HG03196 (cell line): ENCODE data around the gene USP49.

Experiments
- ATAC-seq: cut with Tn5 transposase; IDR thresholded peaks from one replicate; pipeline ENCODE4 v1.9.1; 2021; ENCODE audit not compliant: unreplicated experiment

The USP49 gene

DNA sequence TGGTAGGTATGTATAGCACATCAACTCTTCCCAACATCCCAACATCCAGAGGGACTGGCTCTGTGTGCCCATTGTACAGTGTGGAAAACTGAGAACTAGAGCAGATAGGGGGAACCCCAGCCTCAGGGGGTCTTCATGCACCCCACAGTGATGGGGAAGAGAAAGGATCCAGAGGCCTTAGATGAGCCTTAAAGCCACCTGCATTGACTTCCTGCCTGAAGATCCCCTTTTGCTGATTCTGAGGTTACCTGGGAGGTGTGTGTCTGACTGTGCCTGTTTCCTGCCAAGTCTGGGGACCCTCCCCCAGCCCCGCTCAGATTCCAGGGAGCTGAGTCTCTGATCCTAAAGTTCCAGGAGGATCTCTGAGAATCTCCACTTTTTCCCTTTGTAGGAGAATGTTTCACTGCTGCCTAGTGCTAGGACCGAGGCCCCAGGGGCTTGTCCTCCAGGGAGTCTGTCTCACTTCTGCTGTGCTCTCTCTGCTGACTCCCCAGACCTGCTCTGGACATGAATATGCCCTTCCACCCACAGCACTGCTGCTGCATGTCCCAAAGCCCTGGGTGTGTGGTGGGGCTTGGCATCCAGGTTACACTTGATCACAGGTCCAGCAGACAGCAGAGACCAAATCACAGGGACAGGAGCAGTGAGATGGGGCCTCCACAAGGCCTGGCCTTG is 135.1 kb downstream of the USP49 start:
- ATAC-seq: no peak

DNA sequence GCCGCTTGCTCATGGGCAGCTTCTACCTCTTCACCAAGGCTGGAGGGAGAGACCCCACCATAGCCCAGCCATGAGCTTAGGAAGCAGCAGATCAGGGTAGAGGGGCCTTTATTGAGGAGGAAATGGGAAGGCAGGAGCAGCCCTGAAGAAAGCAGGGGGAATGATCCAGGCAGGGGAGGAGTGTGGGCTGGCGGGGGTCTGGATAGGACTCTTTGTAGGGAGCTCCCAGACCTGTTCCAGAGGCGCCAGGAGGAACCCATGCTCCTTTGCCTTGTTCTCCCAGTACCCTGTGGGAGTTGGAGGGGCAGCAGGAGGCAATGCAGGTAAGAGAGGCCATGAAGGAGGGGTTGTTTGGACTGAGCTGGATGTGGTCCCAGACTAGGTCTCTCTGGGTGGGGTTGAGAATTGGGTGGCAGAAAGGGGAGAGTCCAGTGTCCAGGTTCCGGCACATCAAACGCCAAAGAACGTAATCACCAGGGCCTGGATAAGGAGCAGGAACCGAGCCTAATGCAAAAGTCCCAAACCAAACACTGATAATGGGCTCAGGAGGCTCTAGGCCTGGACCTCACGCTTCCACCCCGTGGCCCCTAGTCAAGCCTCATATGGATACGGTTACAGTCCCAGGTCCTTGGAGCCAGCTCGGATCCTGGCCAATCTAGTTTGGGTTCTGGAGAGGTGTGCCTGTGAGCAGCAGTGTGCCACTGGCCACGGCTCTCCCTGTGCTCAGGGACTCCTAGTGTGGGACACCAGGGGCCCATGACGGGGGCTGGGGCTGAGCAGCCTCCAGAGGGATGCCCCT is 135.9 kb downstream of the USP49 start:
- ATAC-seq: no peak

DNA sequence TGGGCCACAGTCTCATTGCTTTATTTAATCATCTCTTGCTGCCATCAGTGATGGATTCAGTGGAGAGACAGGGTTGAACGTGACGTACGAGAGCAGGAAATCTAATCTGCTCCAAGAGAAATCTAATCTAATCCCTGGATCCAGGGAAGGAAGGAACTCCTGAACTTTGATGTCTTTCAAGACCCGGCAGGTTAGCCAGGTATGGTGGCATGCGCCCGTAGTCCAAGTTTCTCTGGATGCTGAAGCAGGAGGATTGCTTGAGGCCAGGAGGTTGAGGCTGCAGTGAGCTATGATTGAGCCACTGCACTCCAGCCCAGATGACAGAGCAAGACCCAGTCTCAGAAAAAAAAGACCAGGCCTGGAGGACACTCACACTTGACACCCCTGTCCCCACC is 136.5 kb downstream of the USP49 start:
- no peak for ATAC-seq

DNA sequence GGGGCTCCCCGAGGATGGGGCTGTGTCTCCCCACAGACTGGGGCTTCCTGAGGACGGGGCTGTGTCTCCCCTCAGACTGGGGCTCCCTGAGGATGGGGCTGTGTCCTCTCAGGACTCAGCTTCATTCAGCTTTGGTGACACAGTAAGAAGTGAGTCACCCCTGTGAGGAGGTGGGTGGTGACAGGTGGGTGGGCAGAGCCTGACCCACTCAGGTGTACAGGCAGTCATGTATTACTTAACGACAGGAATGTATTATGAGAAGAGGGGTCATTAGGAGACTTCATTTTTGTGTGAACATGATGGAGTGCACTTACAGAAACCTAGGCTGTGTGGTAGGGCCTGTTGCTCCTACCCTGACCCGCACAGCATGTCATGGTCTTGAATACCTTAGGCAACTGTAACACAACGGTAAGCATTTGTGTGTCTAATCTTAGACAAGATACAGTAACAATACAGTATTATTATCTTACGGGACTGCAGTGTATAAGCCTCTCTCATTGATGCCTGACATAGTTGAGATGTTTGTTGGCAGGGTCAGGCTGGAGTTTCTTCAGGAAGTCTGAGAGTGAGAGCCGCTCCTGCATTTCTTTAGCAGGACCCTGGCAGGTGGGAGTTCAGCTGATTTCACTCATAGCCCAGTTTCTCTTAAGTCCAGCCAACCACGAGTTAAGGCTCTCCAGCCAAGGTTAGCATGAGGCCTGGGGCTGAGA is 137.1 kb downstream of the USP49 start:
- ATAC-seq: no peak

DNA sequence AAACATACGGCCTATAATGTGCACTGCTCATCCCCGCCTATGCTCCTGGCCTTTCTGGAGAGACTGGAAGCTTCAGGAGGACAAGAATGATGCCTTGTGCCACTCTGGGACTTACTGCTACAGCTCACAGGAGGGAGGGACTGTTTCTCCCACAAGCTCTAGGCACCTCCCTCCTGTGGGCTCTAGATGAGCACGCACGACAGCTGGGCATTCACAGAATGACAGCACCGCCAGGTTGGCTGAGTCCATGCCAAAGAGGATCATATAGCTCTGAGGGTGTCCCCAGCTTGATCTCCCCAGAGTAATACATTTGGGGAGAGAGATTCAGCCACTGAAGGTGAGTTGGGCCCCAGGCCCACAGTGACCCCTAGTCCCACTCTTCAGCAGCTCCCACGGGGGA is 137.9 kb downstream of the USP49 start:
- ATAC-seq: no peak

DNA sequence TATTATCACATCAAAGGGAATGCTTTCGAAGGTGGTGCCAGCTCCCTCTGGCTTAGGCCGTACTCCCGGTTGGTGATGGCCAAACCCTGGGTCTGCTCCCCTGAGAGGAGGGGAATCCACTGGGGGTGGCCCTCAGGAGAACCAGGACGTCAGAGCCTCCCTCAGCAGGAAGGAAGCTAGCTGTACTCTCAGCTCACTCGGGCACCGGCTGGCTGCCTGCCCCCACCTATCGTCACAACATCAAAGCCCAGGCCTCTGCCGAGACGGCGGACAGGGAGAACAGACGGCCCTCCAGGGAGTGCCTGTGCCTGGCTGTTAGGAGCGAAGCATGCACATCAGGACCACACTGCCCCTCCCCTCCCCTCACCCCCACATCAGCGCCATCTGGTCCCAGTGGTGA is 138.8 kb downstream of the USP49 start:
- no peak for ATAC-seq

DNA sequence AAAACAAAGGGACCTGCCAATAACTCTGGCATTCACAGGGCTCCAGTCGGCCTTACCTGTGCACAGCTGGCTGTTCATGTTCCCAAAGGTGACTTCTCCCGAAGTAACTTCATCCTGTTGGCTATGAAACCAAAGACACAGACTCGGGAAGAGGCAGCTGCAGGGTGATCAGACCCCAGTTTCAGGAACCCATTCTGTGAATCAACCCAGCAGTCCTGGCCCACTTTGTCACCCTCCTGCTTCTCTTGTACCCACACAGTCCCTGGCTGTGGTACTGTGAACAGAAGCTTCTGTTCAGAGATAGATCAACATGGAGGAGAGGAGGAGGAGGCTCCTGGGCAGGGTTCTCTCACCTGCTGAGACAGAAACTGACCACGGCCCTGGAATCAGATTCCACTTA is 139.3 kb downstream of the USP49 start:
- ATAC-seq: no peak

DNA sequence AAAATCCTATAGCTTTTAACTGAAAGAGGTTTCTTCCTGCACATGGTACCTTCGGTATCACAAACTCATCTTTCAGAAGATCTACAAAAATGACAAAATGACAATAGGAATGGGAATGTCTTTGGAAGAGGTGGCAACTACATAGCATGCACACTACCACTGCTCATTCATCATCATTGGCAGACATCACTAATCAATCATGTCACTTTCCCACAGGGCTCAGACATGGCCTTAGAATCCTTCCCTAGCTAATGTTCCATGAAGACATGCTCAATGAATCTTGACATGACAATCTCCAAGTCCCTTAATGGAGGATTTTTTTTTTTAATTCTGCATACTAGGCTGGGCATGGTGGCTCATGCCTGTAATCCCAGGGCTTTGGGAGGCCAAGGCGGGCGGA is 144.8 kb downstream of the USP49 start:
- no peak for ATAC-seq

DNA sequence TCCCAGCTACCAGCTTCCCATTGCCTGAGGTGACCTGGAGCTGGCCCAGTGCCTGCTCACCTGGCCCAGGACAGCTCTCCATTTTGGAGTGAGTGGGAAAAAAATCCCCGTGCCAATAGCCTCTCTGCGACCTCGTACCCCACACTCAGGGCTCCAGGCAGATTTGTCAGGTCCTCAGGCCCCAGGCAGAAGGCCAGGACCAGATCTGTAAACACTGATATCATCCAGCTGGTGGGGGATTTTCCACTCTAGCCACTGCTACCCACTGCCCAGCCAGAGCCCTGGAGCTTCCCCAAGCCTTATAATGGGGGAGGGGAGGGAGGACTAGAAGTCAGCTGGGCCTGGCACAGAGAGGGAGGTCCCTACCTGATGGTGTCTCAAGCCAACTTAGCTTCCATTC is 146.6 kb downstream of the USP49 start:
- no peak for ATAC-seq

DNA sequence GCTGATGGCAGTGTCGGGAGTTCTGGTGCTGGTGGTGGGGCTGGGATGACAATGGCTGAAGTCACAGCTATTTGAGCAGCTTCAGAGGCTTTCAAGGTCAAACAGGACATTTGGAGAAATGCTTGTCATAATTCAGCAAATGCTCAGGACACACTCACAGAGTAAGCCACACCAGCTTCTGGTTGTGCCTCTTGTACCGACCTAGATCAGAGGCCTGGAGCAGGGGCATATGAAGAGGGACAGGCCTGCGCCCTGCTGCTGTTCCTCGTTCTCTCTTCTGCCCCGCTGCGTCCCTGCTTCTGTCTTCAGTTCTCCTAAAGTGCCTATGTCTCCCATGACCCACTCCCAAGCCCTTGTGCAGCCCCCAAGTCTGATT is 147.1 kb downstream of the USP49 start:
- no peak for ATAC-seq

DNA sequence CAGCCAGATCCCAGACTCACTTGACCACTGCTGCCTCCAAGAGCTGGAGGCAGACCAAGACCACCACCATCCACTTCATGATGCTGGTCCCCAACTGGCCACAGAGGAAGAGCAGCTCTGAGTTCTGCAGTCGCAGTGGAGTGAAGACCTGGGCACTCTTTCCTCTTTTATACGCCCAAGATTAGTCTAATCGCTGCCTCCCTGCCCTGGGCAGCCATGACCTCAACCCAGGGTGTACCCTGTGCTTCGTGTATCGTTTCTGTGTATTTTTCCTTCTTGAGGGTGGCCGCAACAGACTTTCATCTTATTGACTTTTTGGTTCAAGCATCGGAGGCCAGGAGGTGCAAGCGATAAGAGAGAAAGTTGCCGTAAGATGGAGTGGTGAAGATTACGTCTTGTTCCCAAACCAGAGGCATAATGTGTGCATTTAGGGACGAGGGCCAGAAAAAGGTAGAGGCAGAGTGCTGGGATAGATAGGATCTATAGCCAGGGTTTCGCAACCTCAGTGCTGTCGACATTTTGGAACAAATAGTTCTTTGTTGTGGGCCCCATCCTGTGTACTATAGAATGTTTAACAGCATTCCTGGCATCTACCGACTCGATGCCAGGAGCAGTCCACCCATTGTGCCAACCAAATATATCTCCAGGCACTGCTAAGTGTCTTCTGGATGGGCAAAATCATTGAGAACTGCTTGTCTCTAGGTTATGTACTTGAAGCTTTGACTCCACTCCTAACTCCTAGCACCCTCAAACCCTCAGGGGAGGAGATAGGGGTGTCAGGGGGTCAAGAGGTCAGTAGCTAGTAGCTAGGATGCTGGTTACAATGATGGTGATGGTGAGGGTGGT is 147.7 kb downstream of the USP49 start, which contains the start of gene PGC:
PGC (minus strand) TSS at position 142 of the 846 bp plus-strand sequence; CDS start at position 79, 63 bp downstream.
- ATAC-seq: no peak

DNA sequence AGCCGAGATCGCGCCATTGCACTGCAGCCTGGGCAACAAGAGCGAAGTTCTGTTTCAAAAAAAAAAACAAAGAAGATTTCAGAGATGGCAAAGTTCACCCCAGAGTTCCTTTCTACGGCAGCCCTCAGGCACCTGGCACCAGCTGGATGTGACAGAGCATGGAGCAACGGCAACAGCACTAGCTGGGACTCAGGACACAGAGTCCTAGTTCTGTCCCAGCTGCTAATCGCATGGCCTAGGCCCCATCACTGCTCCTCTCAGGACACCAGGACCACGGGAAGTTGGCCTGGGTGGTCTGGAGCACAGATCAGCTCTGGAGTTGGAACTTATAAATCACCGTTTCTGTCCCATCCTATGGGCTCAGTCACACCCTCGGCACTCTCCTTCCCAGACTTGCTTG is 149.1 kb downstream of the USP49 start:
- no peak for ATAC-seq

DNA sequence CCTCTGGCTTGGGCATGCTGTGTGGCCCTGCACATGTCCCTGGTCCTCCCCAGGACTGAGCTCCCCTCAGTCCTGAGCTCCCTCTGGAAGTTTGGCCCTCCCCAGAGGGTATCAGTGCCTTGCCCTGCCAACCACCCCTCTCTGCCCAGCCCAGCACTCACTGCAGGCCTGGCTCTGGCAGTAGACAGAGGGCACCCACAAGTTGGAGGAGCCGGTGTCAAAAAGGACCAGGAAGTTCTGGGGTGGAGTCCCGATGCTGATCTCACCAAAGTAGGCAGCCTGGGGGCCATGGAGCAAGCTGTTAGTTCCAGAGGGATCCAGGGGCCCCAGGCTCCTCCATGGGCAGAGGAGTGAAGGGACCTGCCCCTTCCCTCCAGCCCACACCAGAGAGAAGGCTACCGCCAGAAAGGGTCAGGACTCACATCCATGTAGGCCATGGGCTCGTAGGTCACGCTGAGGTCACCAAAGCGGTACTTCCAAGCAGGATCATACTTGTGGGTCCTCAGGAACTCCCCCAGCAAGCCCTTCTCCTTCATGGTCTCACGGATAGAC is 150.9 kb downstream of the USP49 start:
- no peak for ATAC-seq

DNA sequence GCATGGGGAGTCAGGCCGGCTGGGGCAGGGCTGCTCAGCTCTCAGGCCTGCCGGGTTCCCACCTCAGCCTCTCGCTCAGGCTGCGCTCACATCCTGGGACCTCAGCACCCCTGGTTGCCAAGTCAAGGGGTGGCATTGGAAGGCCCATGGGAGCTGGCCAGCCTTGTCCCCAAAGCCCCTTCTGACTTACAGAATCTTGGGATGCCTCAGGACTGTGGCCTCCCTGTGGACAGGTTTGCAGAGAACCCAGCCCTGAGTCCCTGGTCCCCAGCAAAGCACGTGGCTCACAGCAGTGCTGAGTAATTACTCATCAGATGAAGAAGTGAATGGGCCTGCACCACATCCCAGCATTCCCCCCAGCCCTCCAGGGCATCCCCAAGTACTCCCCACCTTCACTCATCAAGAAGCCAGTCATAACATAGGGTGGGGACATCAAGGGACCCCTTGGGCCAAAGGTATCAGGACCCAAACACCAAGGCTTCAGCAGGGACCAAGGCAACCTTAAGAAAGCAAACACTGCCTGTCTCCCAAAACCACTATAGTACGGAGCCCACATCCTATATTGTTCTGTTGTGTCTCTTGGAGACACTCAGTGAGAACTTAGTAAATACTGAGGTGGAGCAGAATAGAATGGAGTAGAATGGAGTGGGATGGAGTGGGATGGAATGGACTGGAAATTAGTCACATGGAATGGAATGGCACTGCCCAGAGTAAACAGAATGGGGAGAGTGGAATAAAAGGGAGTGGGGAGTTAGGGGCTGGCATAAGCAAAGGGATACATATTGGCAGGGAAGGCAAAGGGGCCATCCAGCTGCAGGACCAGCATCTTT is 151.6 kb downstream of the USP49 start:
- no peak for ATAC-seq

DNA sequence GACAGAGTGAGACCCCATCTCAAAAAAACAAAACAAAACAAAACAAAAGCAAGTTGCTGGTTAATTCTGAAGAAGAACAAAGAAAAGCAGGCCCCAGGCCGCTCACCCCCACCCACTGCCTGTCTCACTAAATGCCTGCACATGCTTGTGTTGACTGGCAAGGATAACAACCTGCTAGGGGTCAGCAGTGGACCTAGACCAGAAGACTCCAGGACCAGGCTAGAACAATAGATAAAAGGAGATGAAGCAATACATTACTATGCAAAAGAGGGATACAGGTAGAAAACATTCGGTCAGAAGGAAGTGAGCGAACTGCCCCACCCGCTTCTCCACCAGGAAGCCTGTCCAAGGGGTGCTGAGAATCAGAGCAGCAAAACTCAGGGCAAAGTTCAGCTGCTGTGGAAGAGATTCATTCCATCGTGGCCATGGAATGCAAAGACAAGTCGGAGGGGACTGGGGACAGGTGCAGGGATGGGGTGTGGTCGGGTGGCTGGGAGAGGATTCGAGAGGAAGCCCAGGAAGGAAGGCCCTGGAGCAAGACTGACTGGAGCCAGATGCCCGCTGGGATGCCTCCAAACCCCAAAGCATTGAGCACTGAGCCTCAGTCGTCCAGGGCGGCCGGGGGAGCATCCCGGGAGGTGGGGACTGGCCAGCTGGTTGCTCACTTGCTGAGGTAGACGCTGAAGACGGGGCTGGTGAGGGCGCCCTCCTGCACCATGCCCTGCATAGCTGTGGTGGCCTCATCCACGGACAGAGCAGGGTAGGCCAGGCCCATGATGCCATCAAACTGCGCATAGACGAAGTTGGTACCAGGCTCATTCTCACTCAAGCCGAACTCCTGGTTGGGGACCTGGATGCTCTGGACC is 153.3 kb downstream of the USP49 start:
- ATAC-seq: no peak

DNA sequence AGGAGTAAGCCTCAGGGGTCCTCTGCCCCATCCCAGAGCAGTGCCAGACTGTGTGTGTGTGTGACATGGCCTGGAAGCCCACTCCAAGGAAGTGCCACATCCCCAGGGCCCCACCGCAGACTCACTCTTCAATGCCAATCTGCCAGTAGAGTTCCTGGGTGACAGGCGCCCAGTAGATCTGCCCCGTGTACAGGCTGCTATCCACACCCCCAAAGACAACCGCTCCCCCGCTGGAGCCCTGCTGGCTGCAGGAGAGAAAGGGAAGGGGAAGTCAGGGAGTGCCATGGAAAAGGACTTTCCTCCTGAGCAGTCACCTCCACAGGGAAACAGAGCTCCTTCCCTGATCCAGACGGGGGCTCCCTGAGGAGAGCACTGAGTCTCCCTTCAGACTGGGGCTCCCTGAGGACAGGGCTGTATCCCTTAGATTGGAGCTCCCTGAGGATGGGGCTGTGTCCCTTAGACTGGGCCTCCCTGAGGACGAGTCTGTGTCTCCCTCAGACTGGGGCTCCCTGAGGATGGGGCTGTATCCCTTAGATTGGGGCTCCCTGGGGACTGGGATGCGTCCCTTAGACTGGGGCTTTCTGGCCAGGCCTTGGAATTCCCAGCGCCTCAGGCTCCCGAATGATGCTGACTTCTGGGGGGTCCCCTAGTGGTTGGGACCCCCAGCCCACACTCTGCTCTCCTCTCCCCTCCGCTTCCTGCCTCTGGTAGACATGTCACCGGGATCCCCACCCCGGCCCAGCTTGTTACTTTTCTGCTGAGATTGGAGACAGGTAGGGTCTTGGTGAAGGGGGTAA is 154.6 kb downstream of the USP49 start:
- no peak for ATAC-seq
